CD4-positive, alpha-beta T cell treated with Interferon gamma for 1 hour (primary cell): ENCODE results near the gene ZNF385C.

Experiments
- DNase-seq: peaks from one replicate; pipeline ENCODE4 v3.0.0-alpha.2; 2020

Gene ZNF385C

GRCh38 chr17:42124256-42124655 lies 26.0 kb upstream of the ZNF385C start:
- DNase-seq = no peak

GRCh38 chr17:42122371-42123303 lies 24.4 kb upstream of the ZNF385C start, which contains the start of gene HSPB9:
Gene HSPB9 (plus strand): TSS chr17:42122804. CDS start chr17:42122851, 47 bp downstream.
- no peak for DNase-seq

- DNase-seq = peak; percentile 72
Observed at GRCh38 chr17:42120770-42121769, 22.8 kb upstream of the ZNF385C start, which contains the start of gene KAT2A. Gene KAT2A (minus strand): TSS chr17:42121367. CDS start chr17:42121304, 63 bp downstream.

GRCh38 chr17:42120161-42120769 lies 22.0 kb upstream of the ZNF385C start:
- DNase-seq = no peak

GRCh38 chr17:42119301-42119700 lies 21.0 kb upstream of the ZNF385C start:
- no peak for DNase-seq

- peak; percentile 26 for DNase-seq
Observed at GRCh38 chr17:42118545-42118944, 20.3 kb upstream of the ZNF385C start.

- no peak for DNase-seq
Observed at GRCh38 chr17:42118126-42118510, 19.8 kb upstream of the ZNF385C start.

- no peak for DNase-seq
Observed at GRCh38 chr17:42117397-42118125, 19.3 kb upstream of the ZNF385C start.

DNA sequence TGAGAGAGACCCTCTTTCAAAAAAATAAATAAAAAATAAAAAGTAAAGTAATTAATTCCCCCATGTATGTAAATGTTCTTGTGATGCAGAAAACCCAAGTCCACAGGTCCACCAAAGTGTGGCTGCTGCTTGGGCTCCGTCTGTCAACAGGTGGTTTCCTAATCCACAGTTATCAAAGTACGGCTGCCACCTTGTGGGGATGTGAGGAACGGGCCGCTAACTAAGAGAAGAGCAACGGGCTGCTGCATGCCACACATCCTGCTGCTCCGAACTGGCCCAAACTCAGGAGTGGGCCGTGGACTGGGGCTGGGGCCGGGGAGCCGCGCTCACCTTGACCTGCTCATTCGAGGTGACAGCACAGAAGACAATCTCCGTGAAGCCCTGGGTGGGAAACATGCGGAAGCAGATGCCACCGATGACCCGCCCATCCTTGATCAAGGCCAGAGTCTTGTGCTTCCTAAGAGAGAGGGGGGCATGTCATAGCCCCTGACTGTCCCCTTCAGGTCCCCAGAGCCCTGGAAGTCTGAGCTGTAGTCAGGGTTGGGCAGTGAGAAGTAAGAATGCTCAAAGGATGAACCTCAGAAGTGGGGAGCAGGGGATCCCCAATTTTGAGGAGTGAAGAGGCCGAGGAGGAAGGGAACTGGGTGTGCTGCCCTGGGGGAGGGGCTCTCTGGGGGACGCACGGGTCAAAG lies 18.6 kb upstream of the ZNF385C start:
- peak; percentile 83 for DNase-seq

GRCh38 chr17:42114118-42114517 lies 15.8 kb upstream of the ZNF385C start:
- DNase-seq = no peak

DNA sequence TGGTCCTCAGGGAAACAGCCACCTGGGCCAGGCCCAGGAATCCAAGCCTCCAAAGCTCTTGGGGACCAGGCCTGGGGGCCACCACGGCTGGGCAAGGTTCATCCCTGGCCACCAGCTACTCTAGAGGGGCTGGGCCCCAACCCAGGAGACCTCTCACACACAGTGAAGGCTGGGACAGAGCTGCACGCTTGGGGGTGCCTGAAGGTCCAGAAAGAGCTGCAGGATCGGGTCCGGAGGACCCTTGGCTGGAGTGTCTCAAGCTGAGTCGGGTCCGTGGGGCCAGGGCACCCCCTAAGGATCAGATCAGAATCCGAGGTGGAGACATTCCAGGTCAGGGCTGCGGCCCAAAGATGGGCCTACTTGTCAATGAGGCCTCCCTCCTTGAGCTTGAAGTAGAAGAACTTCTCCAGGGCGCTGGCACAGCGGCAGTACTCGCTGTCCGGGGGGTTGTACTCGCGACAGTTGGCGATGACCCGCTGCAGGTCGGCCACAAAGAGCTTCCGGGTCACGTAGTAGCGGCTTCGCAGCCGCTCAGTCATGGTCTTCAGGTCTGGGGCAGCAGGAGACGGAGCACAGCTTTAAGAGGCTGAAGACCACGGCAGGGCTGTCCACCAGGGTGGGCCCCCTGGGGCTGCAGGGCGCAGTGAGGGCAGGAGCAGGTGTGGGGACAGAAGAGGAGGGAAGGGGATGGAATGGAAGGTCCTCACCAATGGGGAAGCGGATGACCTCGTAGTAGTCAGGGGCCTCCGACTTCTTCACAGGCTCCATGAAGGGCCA lies 15.2 kb upstream of the ZNF385C start:
- no peak for DNase-seq

DNA sequence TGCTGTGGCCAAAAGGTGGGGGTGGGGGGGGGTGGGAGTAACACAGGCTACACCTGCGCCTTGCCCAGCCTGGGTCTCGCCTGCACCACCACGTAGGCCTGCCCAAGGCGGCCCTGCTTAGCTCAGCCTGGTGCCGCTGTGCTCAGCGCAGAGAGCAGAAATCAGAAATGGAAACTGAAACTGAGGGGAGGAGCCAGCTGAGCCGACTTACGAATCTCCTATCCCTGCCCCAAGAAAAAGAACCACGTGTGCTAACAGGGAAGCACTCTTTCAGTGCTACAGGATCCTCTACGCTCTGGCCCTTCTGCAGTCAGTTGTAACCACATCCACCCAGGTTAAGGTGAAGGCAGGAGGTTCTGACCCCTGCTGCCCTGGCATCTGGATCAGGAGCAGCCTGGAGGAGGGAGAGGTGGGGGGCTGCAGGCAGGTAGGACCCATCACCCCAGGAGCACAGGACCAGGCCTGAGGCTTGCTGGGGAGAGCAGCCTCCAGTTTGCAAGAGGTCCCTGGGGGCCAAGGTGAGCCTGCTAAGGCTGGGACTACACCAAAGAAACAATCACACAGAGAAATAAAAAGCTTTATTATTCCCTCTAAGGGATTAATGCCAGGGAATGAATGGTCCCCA lies 14.4 kb upstream of the ZNF385C start, which contains the start of gene DHX58:
DHX58 (minus strand) TSS at position 163 of the 625 bp plus-strand sequence. CDS start 822 bp downstream, outside the sequence.
- peak; percentile 81 for DNase-seq

DNA sequence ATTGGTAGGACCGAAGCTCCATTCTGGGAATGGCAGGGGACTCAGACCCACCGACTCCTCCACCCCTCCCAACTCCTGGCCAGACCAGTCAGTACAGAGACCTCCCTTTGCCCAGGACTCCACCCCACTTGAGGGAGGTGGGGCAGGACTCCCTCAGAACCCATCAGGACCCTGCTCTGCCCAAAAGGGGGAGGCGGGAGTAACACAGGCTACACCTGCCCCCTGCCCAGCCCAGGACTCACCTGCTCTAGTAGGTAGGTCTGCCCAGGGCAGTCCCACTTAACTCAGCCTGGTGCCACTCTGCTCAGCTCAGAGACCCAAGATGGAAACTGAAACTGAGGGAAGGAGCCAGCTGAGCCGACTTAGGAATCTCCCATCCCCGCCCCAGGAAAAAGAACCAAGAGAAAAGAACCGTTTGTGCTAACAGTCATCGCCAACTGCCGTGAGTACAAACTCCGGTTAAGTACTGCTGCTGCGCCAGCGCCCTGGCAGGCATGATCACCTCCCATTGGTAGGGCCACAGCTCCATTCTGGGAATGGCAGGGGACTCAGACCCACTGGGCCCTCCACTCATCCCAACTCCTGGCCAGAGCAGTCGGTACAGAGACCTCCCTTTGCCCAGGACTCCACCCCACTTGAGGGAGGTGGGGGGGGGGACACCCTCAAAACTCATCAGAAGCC lies 13.7 kb upstream of the ZNF385C start:
- peak; percentile 18 for DNase-seq

DNA sequence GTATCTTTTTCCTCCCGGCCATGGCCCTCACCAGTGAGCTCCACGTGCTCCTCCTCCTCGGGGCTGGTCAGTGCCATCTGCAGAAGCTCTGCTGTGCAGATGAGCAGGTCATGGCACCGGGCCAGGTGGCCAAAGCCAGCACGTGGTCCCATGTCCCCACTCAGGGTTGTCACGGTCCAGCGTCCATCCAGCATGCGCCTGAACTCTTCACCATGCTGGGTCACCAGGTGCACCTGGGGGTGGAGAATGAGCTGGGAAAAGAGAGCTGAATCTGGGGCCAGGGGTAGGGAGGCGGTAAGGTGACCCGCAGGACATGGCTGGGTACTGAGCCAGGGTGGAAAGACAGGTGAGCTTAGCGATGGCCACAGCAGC lies 13.0 kb upstream of the ZNF385C start:
- no peak for DNase-seq

DNA sequence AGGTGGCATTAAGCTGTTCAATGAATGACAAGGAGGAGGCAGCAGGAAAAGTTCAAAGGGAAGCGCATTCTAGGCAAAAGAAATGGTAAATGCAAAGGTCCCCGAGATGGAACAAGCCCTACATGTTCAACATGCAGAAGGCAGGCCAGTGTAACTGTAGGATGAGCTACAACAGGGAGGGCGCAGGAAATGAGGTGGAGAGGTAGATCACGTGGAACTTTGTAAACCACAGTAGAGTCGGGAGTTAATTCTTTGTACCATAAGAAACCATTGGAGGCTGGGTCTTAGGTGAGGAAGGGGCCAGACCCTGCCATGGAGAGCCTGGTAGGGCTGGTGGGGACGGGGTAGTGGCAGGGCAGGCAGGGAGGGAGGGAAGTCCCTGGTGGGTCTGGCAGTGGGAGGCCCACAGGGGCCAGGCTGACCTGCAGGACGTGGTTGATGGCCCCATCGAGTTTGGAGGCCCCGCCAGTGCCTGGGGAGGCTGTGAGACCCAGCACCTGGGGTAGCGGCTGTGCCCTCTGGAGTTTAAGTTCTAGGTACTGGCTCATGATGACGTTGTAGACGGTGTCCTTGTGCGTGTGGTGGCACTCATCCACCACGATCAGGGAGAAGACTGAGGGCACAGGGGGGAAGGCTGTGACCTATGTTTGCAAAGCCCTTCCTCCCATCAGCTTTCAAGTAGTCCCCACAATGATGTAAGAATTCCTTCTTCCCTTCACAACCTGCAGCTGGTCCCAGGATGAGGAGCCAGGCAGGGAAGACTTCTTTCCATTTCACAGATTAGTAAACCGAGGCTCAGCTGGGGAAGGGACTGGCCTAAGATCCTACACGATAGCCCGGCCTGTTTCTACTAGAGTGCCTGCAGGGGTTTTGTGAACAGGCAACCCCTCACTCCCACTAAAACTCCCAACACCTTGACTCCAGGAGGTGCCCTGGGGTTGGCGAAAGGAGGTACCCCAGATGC lies 12.3 kb upstream of the ZNF385C start:
- no peak for DNase-seq

DNA sequence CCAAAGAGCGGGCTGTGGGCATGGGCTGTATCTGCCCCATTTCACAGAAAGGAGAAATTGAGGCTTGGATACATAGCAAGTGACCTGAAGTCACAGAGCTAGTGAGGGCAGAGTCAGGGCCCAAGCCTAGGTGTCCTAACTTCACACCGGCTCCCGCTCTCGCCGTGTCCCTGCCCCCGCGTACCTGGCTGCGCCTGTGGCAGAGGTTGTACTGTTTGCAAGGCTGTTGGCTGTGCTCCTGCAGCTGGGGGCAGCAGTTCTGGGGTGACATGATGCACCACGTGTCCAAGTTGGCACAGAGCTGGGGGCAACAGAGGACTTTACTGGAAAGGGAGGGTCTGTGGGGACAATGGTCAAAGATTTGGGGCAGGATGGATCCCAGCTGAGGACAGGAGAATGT lies 10.8 kb upstream of the ZNF385C start:
- DNase-seq = no peak

GRCh38 chr17:42107597-42108576 lies 9.6 kb upstream of the ZNF385C start:
- peak; percentile 90 for DNase-seq
